TTC549 (cell line): ENCODE results near the gene LDLRAD3.
"Not testable (repeated sequence)": the region's sequence is repeated elsewhere in the genome, so short reads cannot be mapped to it uniquely, and the experiment has no call there.

Experiments
- FAIRE-seq: peaks from 2 replicates; lab custom pipeline; 2012; peaks lifted over from hg19 to GRCh38; lab: Jason Lieb, UNC

Gene LDLRAD3

GRCh38 chr11:35943713-35944502 lies at the start of gene LDLRAD3:
TSS of gene LDLRAD3 (plus strand) at chr11:35944062. CDS start at chr11:35944099, 37 bp downstream.
- FAIRE-seq, result no peak

GRCh38 chr11:35897019-35897418 lies 46.8 kb upstream of the LDLRAD3 start:
- FAIRE-seq, result no peak

GRCh38 chr11:35902961-35903360 lies 40.9 kb upstream of the LDLRAD3 start:
- FAIRE-seq, result no peak

GRCh38 chr11:35905646-35906276 lies 38.1 kb upstream of the LDLRAD3 start:
- FAIRE-seq, result no peak

- no peak for FAIRE-seq
Measured at GRCh38 chr11:35906277-35906661, 37.6 kb upstream of the LDLRAD3 start.

- no peak for FAIRE-seq
Measured at GRCh38 chr11:35906681-35907080, 37.2 kb upstream of the LDLRAD3 start.

GRCh38 chr11:35907648-35908431 lies 36.0 kb upstream of the LDLRAD3 start:
- FAIRE-seq, result no peak

GRCh38 chr11:35908432-35908771 lies 35.5 kb upstream of the LDLRAD3 start:
- FAIRE-seq, result not testable (repeated sequence)

- FAIRE-seq, result no peak
Measured at GRCh38 chr11:35909511-35910265, 34.2 kb upstream of the LDLRAD3 start.

GRCh38 chr11:35911013-35911412 lies 32.8 kb upstream of the LDLRAD3 start:
- FAIRE-seq, result no peak

GRCh38 chr11:35911616-35912165 lies 32.2 kb upstream of the LDLRAD3 start:
- no peak for FAIRE-seq

- FAIRE-seq, result not testable (repeated sequence)
Measured at GRCh38 chr11:35912436-35912835, 31.4 kb upstream of the LDLRAD3 start.

- no peak for FAIRE-seq
Measured at GRCh38 chr11:35912883-35913624, 30.8 kb upstream of the LDLRAD3 start.

GRCh38 chr11:35914816-35915215 lies 29.0 kb upstream of the LDLRAD3 start:
- FAIRE-seq, result no peak

GRCh38 chr11:35916270-35916669 lies 27.6 kb upstream of the LDLRAD3 start:
- no peak for FAIRE-seq

- FAIRE-seq, result no peak
Measured at GRCh38 chr11:35917676-35918075, 26.2 kb upstream of the LDLRAD3 start.

GRCh38 chr11:35918716-35919115 lies 25.1 kb upstream of the LDLRAD3 start:
- FAIRE-seq, result no peak

- no peak for FAIRE-seq
Measured at GRCh38 chr11:35919244-35919643, 24.6 kb upstream of the LDLRAD3 start.

GRCh38 chr11:35923452-35923851 lies 20.4 kb upstream of the LDLRAD3 start:
- no peak for FAIRE-seq

- FAIRE-seq, result no peak
Measured at GRCh38 chr11:35924811-35925210, 19.1 kb upstream of the LDLRAD3 start.

GRCh38 chr11:35927104-35927503 lies 16.8 kb upstream of the LDLRAD3 start:
- FAIRE-seq, result no peak
